Keratinocyte (primary cell): Measurements from ENCODE around the gene FBLN1.

Experiments
- EZH2 ChIP-seq: IDR thresholded peaks from one replicate; pipeline ENCODE4 v1.6.1; 2012; ENCODE audit warnings: inconsistent platforms, mild to moderate bottlenecking, low read length, moderate library complexity
- TF ChIP-seq, protein P1 (sequence below), 3 experiments: IDR thresholded peaks in 1 of 3; conservative IDR thresholded peaks in 1 of 3; optimal IDR thresholded peaks in 1 of 3; 2 replicates in 2 of 3; 3 replicates in 1 of 3; pipeline versions ENCODE3 to v1.5.1; 2011; ENCODE audit warnings: low read length in 3 of 3, mild to moderate bottlenecking in 3 of 3, moderate library complexity in 2 of 3, control low read depth in 1 of 3, inconsistent platforms in 1 of 3; ENCODE audit not compliant: insufficient read depth in 2 of 3; ENCODE audit errors: extremely low read depth in 1 of 3

DNA sequence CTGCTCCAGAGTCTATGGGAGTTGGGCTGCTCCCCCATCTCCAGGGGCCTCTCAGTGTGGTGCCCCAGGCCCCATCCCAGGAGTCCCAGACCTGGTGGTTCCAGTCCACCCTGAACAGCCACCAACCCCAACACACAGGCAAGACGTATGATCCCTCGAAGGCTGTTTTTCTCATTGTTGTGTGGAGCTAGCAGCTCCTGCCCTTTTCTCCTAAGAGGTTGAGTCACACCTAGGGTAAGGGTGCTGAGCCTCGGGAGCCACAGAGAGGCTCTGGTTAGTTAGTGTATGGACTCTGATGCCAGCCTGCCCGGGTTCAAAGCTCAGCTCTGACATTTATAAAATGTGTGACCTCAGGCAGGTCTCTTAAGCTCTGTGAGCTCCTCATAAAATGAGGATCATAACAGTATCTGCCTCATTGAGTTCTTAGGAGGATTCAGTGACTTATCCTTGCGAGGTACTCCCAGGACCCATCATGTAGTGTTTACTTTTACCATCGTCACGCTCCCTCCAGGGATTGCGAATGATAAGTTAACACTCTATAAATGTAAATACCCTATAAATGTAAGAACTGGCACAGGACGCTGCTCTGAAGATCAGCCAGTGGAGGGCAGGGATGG, 47.2 kb downstream of the FBLN1 start:
- TF ChIP-seq, protein P1, sequence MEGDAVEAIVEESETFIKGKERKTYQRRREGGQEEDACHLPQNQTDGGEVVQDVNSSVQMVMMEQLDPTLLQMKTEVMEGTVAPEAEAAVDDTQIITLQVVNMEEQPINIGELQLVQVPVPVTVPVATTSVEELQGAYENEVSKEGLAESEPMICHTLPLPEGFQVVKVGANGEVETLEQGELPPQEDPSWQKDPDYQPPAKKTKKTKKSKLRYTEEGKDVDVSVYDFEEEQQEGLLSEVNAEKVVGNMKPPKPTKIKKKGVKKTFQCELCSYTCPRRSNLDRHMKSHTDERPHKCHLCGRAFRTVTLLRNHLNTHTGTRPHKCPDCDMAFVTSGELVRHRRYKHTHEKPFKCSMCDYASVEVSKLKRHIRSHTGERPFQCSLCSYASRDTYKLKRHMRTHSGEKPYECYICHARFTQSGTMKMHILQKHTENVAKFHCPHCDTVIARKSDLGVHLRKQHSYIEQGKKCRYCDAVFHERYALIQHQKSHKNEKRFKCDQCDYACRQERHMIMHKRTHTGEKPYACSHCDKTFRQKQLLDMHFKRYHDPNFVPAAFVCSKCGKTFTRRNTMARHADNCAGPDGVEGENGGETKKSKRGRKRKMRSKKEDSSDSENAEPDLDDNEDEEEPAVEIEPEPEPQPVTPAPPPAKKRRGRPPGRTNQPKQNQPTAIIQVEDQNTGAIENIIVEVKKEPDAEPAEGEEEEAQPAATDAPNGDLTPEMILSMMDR (optimal IDR thresholded peaks at IDR 0.05 in 1 of 3, IDR thresholded peaks at IDR 0.05 in 1 of 3, conservative IDR thresholded peaks at IDR 0.05 in 1 of 3; ENCODE audit: extremely low read depth in 1 of 3, insufficient read depth in 2 of 3, low read length in 3 of 3) = no peak
- TF ChIP-seq EZH2 = no peak
